ENCODE data around the gene DNAJC1.

The DNAJC1 gene

DNA sequence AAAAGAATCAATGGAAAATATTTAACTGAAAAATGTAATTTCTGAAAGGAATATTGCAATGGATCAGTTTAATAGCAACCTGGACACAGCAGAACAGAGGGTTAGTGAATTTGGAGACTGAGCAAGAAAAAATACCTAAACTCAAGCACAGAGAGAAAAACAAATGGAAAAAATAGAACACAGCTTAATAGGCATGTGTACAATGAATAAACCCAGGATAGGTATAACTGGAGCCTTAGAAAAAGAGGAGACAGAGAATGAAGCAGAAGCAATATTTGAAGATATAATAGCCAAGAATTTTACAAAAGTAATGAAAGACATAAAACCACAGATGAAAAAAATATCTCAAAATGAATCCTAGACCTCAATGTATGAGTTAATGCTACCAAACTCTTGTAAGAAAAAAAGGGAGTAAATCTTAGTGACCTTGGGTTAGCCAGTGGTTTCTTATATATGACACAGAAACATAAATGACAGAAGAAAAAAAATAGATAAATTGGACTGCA, 2.9 kb upstream of the DNAJC1 start:
- no peak overlapping the region for H3K4me3 ChIP-seq (ENCODE audit: insufficient read depth, low read depth, low read length)
- no peak overlapping the region for H3K27ac ChIP-seq (ENCODE audit: insufficient read depth, low read depth, low read length, poor library complexity, severe bottlenecking)
- H3K9me3 ChIP-seq (ENCODE audit: control insufficient read depth, low read length) = no peaks in the 10 kb centered on the region
- no peaks in the 10 kb centered on the region for H3K36me3 ChIP-seq (ENCODE audit: control insufficient read depth, insufficient read depth, low read length)
- peaks cover 5% of the 10 kb centered on the region for H3K27me3 ChIP-seq (ENCODE audit: control insufficient read depth, insufficient read depth, low read length, poor library complexity, severe bottlenecking)
- H3K4me1 ChIP-seq (ENCODE audit: control insufficient read depth, insufficient read depth, low read length) = no peaks in the 10 kb centered on the region

DNA sequence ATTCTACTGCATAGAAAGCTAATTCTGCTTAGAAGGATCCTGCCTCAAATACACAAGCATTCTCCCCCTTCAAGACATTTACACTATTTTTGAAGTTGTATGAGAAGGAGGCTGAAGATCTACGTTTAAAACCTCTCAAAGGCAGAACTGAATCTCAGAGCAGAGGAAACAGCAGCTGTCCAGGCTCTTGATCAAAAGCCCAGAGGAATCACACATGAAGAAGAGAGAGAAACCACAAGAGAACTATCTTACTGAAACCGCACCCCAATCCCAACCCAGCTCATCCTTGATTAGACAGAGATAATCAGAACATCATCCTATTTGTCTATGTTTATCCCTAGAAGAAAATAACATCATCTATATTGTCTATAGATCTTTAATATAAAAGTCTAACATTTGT, 2.2 kb upstream of the DNAJC1 start:
- Histone ChIP-seq H3K4me1 (ENCODE audit: control insufficient read depth, insufficient read depth, low read length) (no peaks in the 10 kb centered on the region), H3K27ac (ENCODE audit: insufficient read depth, low read depth, low read length, poor library complexity, severe bottlenecking) (no peak overlapping the region), H3K9me3 (ENCODE audit: control insufficient read depth, low read length) (no peaks in the 10 kb centered on the region), H3K27me3 (ENCODE audit: control insufficient read depth, insufficient read depth, low read length, poor library complexity, severe bottlenecking) (peaks cover 7% of the 10 kb centered on the region), H3K36me3 (ENCODE audit: control insufficient read depth, insufficient read depth, low read length) (no peaks in the 10 kb centered on the region), H3K4me3 (ENCODE audit: insufficient read depth, low read depth, low read length) (no peak overlapping the region)
- WGBS, 2 experiments = 86 to 98% methylated on average over 1 to 2 of the region's 2 CpGs

DNA sequence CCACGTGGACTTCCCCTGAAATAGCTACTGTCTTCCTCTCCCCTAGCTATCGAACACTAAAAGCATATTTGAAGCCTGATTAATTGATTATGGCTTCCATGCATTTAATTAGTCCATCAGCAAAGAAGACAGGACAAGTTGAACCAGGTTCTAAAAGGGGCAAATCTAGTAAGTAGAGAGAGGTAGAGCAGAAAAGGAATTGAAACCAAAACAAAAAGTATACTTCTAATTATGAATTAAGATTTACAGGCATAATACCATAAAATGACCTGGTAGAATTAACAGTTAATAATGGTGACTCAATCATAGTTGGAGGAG, 393 bp upstream of the DNAJC1 start:
- H3K4me3 ChIP-seq (ENCODE audit: insufficient read depth, low read depth, low read length) = peak overlapping the region; percentile 67
- peaks cover 7% of the 10 kb centered on the region for H3K27me3 ChIP-seq (ENCODE audit: control insufficient read depth, insufficient read depth, low read length, poor library complexity, severe bottlenecking)
- WGBS, 2 experiments = 15 to 50% methylated on average over 2 of the region's 2 CpGs

DNA sequence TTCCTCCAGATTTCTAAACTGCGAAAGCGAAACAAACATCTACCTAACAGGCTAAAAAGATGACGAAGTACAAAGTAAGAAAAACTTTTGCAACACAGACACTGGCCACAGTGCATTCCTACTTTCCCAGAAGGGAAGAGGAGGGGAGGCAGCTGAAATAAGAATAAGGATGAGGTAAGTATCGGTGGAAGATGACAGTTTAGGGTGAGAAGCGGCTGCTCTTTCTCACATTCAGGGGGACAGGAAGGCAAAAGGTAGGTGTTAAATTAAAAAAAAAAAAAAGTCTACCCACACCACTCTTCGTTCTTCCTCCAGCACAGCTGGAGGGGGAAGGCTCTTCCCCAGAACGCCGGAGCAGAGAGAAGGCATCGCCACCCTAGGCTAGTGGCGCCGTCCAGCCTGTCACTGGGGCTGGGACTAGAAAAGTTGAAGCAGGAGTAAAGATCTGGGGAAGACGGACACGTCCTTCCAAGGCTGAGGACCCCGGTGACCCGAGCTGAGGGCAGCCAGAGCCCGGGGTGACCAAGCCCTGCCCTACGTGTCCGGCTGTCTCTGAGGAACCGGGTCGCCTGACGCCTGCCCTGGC, 846 bp downstream of the DNAJC1 start:
- Histone ChIP-seq H3K27me3 (ENCODE audit: control insufficient read depth, insufficient read depth, low read length, poor library complexity, severe bottlenecking) (peaks cover 7% of the 10 kb centered on the region), H3K9me3 (ENCODE audit: control insufficient read depth, low read length) (no peaks in the 10 kb centered on the region), H3K4me3 (ENCODE audit: insufficient read depth, low read depth, low read length) (peak overlapping the region; percentile 67), H3K4me1 (ENCODE audit: control insufficient read depth, insufficient read depth, low read length) (no peaks in the 10 kb centered on the region), H3K36me3 (ENCODE audit: control insufficient read depth, insufficient read depth, low read length) (no peaks in the 10 kb centered on the region), H3K27ac (ENCODE audit: insufficient read depth, low read depth, low read length, poor library complexity, severe bottlenecking) (peak overlapping the region; percentile 92)
- 0 to 1% methylated on average over 17 to 21 of the region's 21 CpGs for WGBS, 2 experiments

More for the DNA sequence above, 393 bp upstream of the DNAJC1 start:
- no peaks in the 10 kb centered on the region for H3K36me3 ChIP-seq (ENCODE audit: control insufficient read depth, insufficient read depth, low read length)
- H3K27ac ChIP-seq (ENCODE audit: insufficient read depth, low read depth, low read length, poor library complexity, severe bottlenecking) = no peak overlapping the region
- H3K9me3 ChIP-seq (ENCODE audit: control insufficient read depth, low read length) = no peaks in the 10 kb centered on the region
- no peaks in the 10 kb centered on the region for H3K4me1 ChIP-seq (ENCODE audit: control insufficient read depth, insufficient read depth, low read length)

DNA sequence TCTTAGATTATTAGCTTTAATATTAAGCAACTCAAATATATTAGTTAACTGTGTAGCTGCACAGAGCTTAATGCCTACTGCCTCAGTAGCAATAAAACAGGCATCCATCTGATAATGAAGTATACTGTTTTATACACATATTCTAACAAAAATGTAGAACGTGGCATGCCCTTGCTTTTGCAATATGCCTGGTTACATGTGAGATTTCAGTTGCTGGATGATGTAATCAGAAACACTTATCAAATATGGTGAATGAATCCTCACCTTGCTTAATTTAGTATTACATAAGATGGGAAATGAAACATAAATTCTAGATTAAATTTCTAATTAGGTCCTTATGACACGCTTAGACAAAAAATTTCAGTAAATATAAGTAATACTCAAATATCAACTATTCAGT, 8.0 kb downstream of the DNAJC1 start:
- no peaks in the 10 kb centered on the region for H3K9me3 ChIP-seq (ENCODE audit: control insufficient read depth, low read length)
- no peak overlapping the region for H3K4me3 ChIP-seq (ENCODE audit: insufficient read depth, low read depth, low read length)
- 100% methylated on average over 1 of the region's 2 CpGs; no CpG with 5 or more reads in 1 of the 2 experiments for WGBS, 2 experiments
- H3K4me1 ChIP-seq (ENCODE audit: control insufficient read depth, insufficient read depth, low read length) = no peaks in the 10 kb centered on the region
- no peaks in the 10 kb centered on the region for H3K36me3 ChIP-seq (ENCODE audit: control insufficient read depth, insufficient read depth, low read length)
- no peaks in the 10 kb centered on the region for H3K27me3 ChIP-seq (ENCODE audit: control insufficient read depth, insufficient read depth, low read length, poor library complexity, severe bottlenecking)
- H3K27ac ChIP-seq (ENCODE audit: insufficient read depth, low read depth, low read length, poor library complexity, severe bottlenecking) = no peak overlapping the region

DNA sequence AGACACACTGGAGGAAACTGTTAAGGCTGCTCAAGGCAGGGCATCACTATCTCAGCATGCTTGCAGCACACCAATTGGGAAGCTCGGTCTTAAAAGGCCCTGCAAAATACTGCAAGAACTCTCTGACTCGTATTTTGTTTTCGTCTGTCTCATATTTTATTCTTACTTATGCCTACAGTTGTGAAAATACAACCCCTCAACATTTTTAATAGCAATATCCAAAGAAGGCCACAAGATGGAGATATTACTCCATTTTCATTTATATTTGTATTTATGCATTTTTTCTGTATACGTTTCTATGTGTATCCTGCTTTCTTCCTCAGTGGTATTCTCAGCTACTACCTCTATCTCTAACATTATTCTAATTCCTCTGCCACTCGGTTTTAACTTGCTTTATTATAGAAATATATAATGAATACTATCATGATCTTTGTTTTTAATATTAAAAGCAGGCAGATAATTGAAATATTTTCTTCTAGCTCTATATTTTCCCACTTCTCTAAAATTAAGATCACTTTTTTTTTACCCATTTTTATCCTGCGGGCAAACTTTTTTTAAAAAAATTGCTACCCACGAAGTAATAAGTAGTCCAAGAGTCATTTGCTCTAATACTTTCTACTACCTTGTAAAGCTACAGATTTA, 10.0 kb downstream of the DNAJC1 start:
- Histone ChIP-seq H3K27me3 (ENCODE audit: control insufficient read depth, insufficient read depth, low read length, poor library complexity, severe bottlenecking) (no peaks in the 10 kb centered on the region), H3K4me3 (ENCODE audit: insufficient read depth, low read depth, low read length) (no peak overlapping the region), H3K36me3 (ENCODE audit: control insufficient read depth, insufficient read depth, low read length) (no peaks in the 10 kb centered on the region), H3K4me1 (ENCODE audit: control insufficient read depth, insufficient read depth, low read length) (no peaks in the 10 kb centered on the region), H3K9me3 (ENCODE audit: control insufficient read depth, low read length) (no peaks in the 10 kb centered on the region), H3K27ac (ENCODE audit: insufficient read depth, low read depth, low read length, poor library complexity, severe bottlenecking) (no peak overlapping the region)
- 92 to 93% methylated on average over 5 of the region's 7 CpGs for WGBS, 2 experiments

DNA sequence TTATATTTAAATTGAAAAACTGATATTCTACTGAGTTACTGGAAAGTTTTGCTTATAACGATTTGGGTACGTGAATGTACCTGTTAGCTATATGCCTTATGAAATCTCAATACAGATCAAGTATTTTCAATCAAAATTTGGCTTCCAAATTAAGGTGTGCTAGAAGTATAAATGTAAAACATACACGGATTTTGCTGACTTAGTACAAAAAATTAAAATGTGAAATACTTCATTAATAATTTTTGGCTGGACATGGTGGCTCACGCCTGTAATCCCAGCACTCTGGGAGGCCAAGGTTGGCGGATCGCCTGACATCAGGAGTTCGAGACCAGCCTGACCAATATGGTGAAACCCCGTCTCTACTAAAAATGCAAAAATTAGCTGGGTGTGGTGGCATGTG, 11.7 kb downstream of the DNAJC1 start:
- H3K4me3 ChIP-seq (ENCODE audit: insufficient read depth, low read depth, low read length) = no peak overlapping the region
- H3K27me3 ChIP-seq (ENCODE audit: control insufficient read depth, insufficient read depth, low read length, poor library complexity, severe bottlenecking) = no peaks in the 10 kb centered on the region
- H3K27ac ChIP-seq (ENCODE audit: insufficient read depth, low read depth, low read length, poor library complexity, severe bottlenecking) = no peak overlapping the region
- 93 to 95% methylated on average over 6 to 8 of the region's 8 CpGs for WGBS, 2 experiments
- no peaks in the 10 kb centered on the region for H3K36me3 ChIP-seq (ENCODE audit: control insufficient read depth, insufficient read depth, low read length)
- no peaks in the 10 kb centered on the region for H3K4me1 ChIP-seq (ENCODE audit: control insufficient read depth, insufficient read depth, low read length)
- H3K9me3 ChIP-seq (ENCODE audit: control insufficient read depth, low read length) = no peaks in the 10 kb centered on the region

DNA sequence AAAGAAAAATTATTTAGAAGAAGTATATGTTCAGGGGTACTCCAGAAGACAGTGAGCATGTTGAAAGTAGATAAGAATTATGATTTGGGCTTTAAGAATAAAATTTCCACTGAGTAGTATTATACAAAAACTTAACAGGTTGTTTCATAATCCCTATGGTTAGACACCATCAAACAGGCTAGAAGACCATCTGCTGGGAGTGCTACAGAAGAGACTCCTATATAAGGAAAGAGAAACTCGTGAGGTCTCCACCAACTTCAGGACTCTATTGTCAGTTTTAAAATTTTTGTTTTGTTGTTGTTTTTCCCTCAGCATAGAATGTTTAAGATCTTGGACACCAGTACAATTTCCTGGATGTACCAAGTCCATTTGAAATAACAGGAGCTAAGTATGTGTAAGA, 13.1 kb downstream of the DNAJC1 start:
- Histone ChIP-seq H3K4me3 (ENCODE audit: insufficient read depth, low read depth, low read length) (no peak overlapping the region), H3K4me1 (ENCODE audit: control insufficient read depth, insufficient read depth, low read length) (no peaks in the 10 kb centered on the region), H3K27ac (ENCODE audit: insufficient read depth, low read depth, low read length, poor library complexity, severe bottlenecking) (no peak overlapping the region), H3K36me3 (ENCODE audit: control insufficient read depth, insufficient read depth, low read length) (no peaks in the 10 kb centered on the region), H3K9me3 (ENCODE audit: control insufficient read depth, low read length) (no peaks in the 10 kb centered on the region), H3K27me3 (ENCODE audit: control insufficient read depth, insufficient read depth, low read length, poor library complexity, severe bottlenecking) (no peaks in the 10 kb centered on the region)
- WGBS, 2 experiments = 73 to 88% methylated on average over 1 of the region's 1 CpG

DNA sequence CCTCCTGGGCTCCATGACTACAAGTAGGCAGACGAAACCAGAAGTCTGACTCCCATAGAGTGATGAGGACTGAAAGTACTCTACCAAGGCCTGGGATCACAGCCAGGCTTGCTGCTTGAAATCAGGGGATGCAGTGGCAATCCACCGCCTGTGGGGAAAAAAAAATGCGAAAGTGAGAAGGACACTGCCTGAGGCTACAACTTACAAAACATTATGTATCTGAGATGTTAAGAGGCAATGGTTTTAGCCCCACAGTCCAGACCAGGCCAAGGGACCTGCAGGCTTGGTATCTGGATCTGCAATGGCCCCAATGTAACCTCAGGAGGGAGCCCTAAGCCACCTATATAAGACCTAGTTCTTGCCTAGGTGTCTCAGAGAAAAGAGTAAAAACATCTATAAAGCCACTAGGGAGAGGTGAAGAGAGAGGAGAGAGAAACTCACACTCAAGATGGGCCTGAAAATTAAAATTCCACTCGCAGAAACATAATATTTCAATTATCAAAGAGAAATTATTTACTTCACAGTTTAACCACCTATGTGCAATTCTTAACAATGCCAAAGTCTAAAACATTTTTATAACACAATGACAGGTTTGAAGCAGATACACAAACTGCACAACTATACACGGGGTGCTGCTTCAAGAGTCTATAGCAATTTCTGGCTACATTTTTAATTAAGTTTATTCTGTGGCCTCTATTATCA, 13.9 kb downstream of the DNAJC1 start:
- H3K36me3 ChIP-seq (ENCODE audit: control insufficient read depth, insufficient read depth, low read length) = no peaks in the 10 kb centered on the region
- WGBS, 2 experiments = 43 to 49% methylated on average over 5 of the region's 5 CpGs
- no peaks in the 10 kb centered on the region for H3K27me3 ChIP-seq (ENCODE audit: control insufficient read depth, insufficient read depth, low read length, poor library complexity, severe bottlenecking)

DNA sequence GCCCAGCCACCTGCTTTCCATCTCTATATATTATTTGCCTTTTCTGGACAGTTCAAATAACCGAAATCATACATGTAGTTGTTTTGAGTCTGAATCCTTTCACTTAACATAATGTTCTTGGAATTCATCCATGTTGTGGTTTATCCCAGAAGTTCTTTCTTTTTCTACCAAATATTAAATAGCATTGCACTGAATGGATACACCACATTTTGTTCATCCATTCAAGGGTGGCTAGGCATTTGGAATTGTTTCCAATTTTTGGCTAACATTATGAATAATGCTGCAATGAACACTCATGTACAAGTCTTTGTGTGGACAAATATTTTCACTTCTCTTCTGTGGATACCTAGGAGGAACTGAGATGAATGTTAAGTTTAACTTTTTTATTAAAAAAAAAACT, 18.0 kb downstream of the DNAJC1 start:
- Histone ChIP-seq H3K27ac (ENCODE audit: insufficient read depth, low read depth, low read length, poor library complexity, severe bottlenecking) (no peak overlapping the region), H3K36me3 (ENCODE audit: control insufficient read depth, insufficient read depth, low read length) (no peaks in the 10 kb centered on the region), H3K4me3 (ENCODE audit: insufficient read depth, low read depth, low read length) (no peak overlapping the region), H3K9me3 (ENCODE audit: control insufficient read depth, low read length) (no peaks in the 10 kb centered on the region), H3K27me3 (ENCODE audit: control insufficient read depth, insufficient read depth, low read length, poor library complexity, severe bottlenecking) (no peaks in the 10 kb centered on the region), H3K4me1 (ENCODE audit: control insufficient read depth, insufficient read depth, low read length) (no peaks in the 10 kb centered on the region)
- 100% methylated on average over 1 of the region's 1 CpG; no CpG with 5 or more reads in 1 of the 2 experiments for WGBS, 2 experiments

More for the DNA sequence above, 13.9 kb downstream of the DNAJC1 start:
- H3K9me3 ChIP-seq (ENCODE audit: control insufficient read depth, low read length) = no peaks in the 10 kb centered on the region
- H3K4me3 ChIP-seq (ENCODE audit: insufficient read depth, low read depth, low read length) = no peak overlapping the region
- no peaks in the 10 kb centered on the region for H3K4me1 ChIP-seq (ENCODE audit: control insufficient read depth, insufficient read depth, low read length)
- no peak overlapping the region for H3K27ac ChIP-seq (ENCODE audit: insufficient read depth, low read depth, low read length, poor library complexity, severe bottlenecking)

All from ectodermal cell (in vitro differentiated cells).